Prostate gland (tissue), 2 donors: Measurements from ENCODE around the gene MPZ. TPM values are rescaled to one million over a fixed set of nuclear protein-coding genes. Genes with fewer than 3 reads are reported as not detected.

Experiments used
- DNase-seq: peaks from one replicate; pipeline ENCODE4 v3.0.0-alpha.2; 2019; ENCODE audit warnings: low spot score
- H3K27ac ChIP-seq, 2 donors: fragments of 200-600 bp; sonication (generic); 2 replicates each; pipeline ENCODE4 v1.5.1; 2017 to 2019
- H3K27me3 ChIP-seq: fragments of 200-600 bp; sonication (generic); replicated peaks from 2 replicates; pipeline ENCODE4 v1.5.1; 2019; ENCODE audit not compliant: insufficient read depth
- H3K36me3 ChIP-seq, 2 donors: fragments of 200-600 bp; sonication (generic); 1 replicate in 1 of 2; 2 replicates in 1 of 2; pipeline versions ENCODE4 v1.5.1 to v1.8.1; 2017 to 2019
- H3K4me1 ChIP-seq: fragments of 200-600 bp; sonication (generic); replicated peaks from 2 replicates; pipeline ENCODE4 v1.5.1; 2019
- H3K4me3 ChIP-seq, 2 donors: fragments of 200-600 bp; sonication (generic); 2 replicates each; pipeline ENCODE4 v1.5.1; 2017 to 2019
- H3K9me3 ChIP-seq: fragments of 200-600 bp; sonication (generic); 2 replicates; pipeline ENCODE4 v1.5.1; 2017
- CTCF ChIP-seq, 4 experiments: fragments of 200-600 bp in 2 of 4; fragments of 450-650 bp in 2 of 4; sonication (generic) in 2 of 4; IDR thresholded peaks; 1 replicate in 3 of 4; 2 replicates in 1 of 4; pipeline ENCODE4 v1.5.1; 2016 to 2019; ENCODE audit warnings: antibody characterized with exemption in 4 of 4, mild to moderate bottlenecking in 2 of 4, moderate library complexity in 2 of 4
- POLR2A ChIP-seq: fragments of 450-650 bp; IDR thresholded peaks from one replicate; pipeline ENCODE4 v1.6.1; 2016; ENCODE audit warnings: antibody characterized with exemption, mild to moderate bottlenecking
- POLR2AphosphoS5 ChIP-seq: sonication (generic); formaldehyde crosslinking; IDR thresholded peaks from one replicate; pipeline ENCODE4 v1.6.1; 2017; ENCODE audit warnings: antibody characterized with exemption
- WGBS: methylation state at CpG from one replicate; pipeline ENCODE4 v1.1.5; 2018; 5-methylcytosine and 5-hydroxymethylcytosine counted together
- intact Hi-C: fragments of 100-400 bp; cut with DNase I; formaldehyde crosslinking; loops from one replicate; pipeline ENCODE4 v1.14.2; 2022
- total RNA-seq, 2 donors: library from RNA; depleted of rRNA; stranded (reverse); fragments of >200 nt; gene quantifications; one replicate each; pipeline ENCODE4 v1.1.0, GENCODE V29; 2016

Gene MPZ
- total RNA-seq, 2 donors from 2014 or later = 2.2 to 7.3 TPM

- DNase-seq = no peak
- no peak for TF ChIP-seq CTCF (IDR thresholded peaks at IDR 0.05)
- no peak for TF ChIP-seq POLR2A
- TF ChIP-seq POLR2AphosphoS5 = no peak
- Histone ChIP-seq H3K27me3 (no peaks in the 10 kb centered on the region), H3K4me1 (no peaks in the 10 kb centered on the region), H3K4me3 (no peak overlapping the region), H3K36me3 (peaks cover 2 to 5% of the 10 kb centered on the region in 2 donors), H3K27ac (no peak overlapping the region), H3K9me3 (no peaks in the 10 kb centered on the region)
- intact Hi-C loops = no loop called here
- WGBS = 88% methylated on average over 5 of the region's 5 CpGs
These were observed 33.1 kb upstream of the MPZ start for GRCh38 chr1:161342821-161343220.

- no peak for DNase-seq
- no peak overlapping the region for H3K4me3 ChIP-seq
- H3K27me3 ChIP-seq = no peaks in the 10 kb centered on the region
- peaks cover 2 to 5% of the 10 kb centered on the region in 2 donors for H3K36me3 ChIP-seq
- TF ChIP-seq POLR2AphosphoS5 = no peak
- TF ChIP-seq POLR2A = no peak
- TF ChIP-seq CTCF (IDR thresholded peaks at IDR 0.05) = no peak
- intact Hi-C loops = no loop called here
- H3K4me1 ChIP-seq = no peaks in the 10 kb centered on the region
- 91% methylated on average over 2 of the region's 2 CpGs for WGBS
- H3K9me3 ChIP-seq = no peaks in the 10 kb centered on the region
- no peak overlapping the region for H3K27ac ChIP-seq
These were observed 32.4 kb upstream of the MPZ start for GRCh38 chr1:161342177-161342576.

- no peaks in the 10 kb centered on the region for H3K9me3 ChIP-seq
- no peaks in the 10 kb centered on the region for H3K36me3 ChIP-seq
- WGBS = 82% methylated on average over 3 of the region's 3 CpGs
- no peak overlapping the region for H3K4me3 ChIP-seq
- TF ChIP-seq POLR2A (no peak), POLR2AphosphoS5 (no peak), CTCF (IDR thresholded peaks at IDR 0.05) (no peak)
- no peaks in the 10 kb centered on the region for H3K27me3 ChIP-seq
- intact Hi-C loops = no loop called here
- H3K27ac ChIP-seq = no peak overlapping the region
- H3K4me1 ChIP-seq = no peaks in the 10 kb centered on the region
- DNase-seq = no peak
These were observed 26.0 kb upstream of the MPZ start for GRCh38 chr1:161335796-161336195.

GRCh38 chr1:161333166-161333565, 23.4 kb upstream of the MPZ start:
- H3K27me3 ChIP-seq = no peaks in the 10 kb centered on the region
- H3K4me3 ChIP-seq = no peak overlapping the region
- no peaks in the 10 kb centered on the region for H3K9me3 ChIP-seq
- WGBS = 92% methylated on average over 9 of the region's 9 CpGs
- no peaks in the 10 kb centered on the region for H3K4me1 ChIP-seq
- H3K27ac ChIP-seq = no peak overlapping the region
- H3K36me3 ChIP-seq = peaks cover 5% of the 10 kb centered on the region in 2 donors
- no peak for TF ChIP-seq POLR2A
- TF ChIP-seq POLR2AphosphoS5 = no peak
- no peak for TF ChIP-seq CTCF (IDR thresholded peaks at IDR 0.05)
- DNase-seq = no peak
- intact Hi-C loops = no loop called here

GRCh38 chr1:161330346-161330745, 20.6 kb upstream of the MPZ start:
- 76% methylated on average over 4 of the region's 4 CpGs for WGBS
- Histone ChIP-seq H3K27me3 (no peaks in the 10 kb centered on the region), H3K27ac (no peak overlapping the region), H3K36me3 (peaks cover 5% of the 10 kb centered on the region in 2 donors), H3K4me1 (no peaks in the 10 kb centered on the region), H3K9me3 (no peaks in the 10 kb centered on the region), H3K4me3 (no peak overlapping the region)
- DNase-seq = no peak
- no peak for TF ChIP-seq CTCF (IDR thresholded peaks at IDR 0.05)
- TF ChIP-seq POLR2AphosphoS5 = no peak
- TF ChIP-seq POLR2A = no peak
- intact Hi-C loops = no loop called here
